Measurements from ENCODE around the gene TNFRSF12A.
"Not testable (repeated sequence)": the region's sequence is repeated elsewhere in the genome, so short reads cannot be mapped to it uniquely, and the experiment has no call there.

Gene TNFRSF12A

DNA sequence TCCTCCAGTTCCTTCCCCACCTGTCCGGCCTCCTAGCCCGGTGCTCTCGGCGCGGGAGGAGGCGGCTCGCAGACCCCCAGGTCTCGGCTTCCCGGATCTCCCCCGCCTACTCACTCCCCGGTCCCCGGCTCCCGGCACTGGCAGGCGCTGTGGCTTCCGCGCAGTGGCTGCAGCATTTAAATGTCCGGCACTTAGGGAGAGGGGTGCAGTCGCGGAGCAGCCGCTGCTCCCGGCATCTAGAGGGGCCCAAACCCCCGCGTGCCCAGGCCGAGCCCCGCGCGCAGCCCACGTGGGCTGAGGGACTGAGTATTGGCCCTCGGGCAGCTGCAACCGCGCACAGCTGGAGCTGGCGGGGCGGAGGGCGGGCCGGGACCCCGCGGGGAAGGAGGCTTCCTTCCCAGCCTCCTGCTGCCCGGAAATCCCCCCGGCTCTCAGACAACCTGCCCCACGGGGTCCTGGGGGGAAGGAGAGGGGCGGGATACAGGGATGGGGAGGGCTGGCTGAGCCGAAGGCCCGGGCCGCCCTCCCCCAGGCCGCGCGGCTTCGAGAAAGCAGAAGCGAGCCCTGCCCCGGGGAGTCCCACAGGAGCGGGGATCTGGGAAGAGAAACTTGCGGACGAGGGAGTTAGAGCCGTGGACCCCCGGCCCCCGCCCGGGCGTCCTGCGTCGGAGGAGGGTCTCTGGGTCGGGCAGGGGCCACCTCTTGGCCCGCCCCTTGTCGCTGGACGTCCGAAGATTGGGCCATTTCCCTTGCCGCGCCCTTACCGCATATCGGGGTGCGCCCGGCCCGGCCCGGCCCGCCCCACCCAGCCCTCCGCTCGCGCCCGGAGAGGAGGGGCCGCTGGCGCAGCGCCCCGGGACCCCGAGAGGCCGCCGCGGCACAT, 25.8 kb downstream of the TNFRSF12A start, which contains the start of gene MMP25:
TSS of gene MMP25 (plus strand) at position 804 of the 883 bp plus-strand sequence. CDS start 357 bp downstream, outside the sequence.
- DNase-seq (ENCODE audit: low spot score) = peak; percentile 84
- TF ChIP-seq, protein P1, sequence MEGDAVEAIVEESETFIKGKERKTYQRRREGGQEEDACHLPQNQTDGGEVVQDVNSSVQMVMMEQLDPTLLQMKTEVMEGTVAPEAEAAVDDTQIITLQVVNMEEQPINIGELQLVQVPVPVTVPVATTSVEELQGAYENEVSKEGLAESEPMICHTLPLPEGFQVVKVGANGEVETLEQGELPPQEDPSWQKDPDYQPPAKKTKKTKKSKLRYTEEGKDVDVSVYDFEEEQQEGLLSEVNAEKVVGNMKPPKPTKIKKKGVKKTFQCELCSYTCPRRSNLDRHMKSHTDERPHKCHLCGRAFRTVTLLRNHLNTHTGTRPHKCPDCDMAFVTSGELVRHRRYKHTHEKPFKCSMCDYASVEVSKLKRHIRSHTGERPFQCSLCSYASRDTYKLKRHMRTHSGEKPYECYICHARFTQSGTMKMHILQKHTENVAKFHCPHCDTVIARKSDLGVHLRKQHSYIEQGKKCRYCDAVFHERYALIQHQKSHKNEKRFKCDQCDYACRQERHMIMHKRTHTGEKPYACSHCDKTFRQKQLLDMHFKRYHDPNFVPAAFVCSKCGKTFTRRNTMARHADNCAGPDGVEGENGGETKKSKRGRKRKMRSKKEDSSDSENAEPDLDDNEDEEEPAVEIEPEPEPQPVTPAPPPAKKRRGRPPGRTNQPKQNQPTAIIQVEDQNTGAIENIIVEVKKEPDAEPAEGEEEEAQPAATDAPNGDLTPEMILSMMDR (IDR thresholded peaks at IDR 0.05; ENCODE audit: extremely low read depth, missing control alignments) = no peak

DNA sequence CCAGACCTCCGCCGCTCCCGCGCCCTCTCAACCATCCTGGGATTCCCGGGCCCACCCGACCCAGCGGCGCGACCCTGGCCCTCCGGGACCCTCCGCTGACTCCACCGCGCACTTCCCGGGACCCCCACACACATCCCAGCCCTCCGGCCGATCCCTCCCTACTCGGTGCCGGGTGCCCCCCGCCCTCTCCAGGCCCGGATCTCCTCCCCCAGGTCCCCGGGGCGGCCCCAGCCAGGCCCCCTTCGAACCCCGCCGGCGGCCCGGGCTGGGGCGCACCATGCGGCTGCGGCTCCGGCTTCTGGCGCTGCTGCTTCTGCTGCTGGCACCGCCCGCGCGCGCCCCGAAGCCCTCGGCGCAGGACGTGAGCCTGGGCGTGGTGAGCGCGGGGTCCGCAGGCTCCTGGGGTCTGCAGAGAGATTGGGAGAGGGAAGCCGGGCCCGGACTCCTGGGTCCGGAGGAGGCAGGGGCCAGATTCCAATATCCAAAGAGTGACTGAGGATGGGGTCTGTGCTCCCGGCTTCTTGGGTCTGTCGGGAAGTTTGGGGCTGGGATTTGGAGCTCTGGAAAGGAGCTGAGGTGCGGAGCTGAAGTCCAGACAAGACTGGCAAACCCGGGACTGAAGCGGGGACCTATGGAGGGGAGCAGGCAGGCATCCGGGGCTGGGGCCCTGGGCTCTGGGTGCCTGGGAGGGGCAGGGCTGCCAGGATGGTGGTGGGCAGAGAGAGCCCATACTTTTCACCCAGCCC, 26.6 kb downstream of the TNFRSF12A start:
- DNase-seq (ENCODE audit: low spot score) = peak; percentile 74
- TF ChIP-seq, protein P1 (IDR thresholded peaks at IDR 0.05; ENCODE audit: extremely low read depth, missing control alignments) = no peak

DNA sequence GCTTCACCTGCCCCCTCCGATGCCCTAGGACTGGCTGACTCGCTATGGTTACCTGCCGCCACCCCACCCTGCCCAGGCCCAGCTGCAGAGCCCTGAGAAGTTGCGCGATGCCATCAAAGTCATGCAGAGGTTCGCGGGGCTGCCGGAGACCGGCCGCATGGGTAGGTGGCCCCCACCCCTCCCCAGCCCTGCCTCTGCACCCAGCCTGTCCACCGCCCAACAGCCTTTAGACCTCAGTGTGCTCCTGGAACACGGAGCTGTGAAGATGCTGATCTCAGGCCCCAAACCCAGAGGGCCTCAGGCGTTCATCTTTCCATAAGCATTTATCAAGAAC, 27.2 kb downstream of the TNFRSF12A start:
- TF ChIP-seq, protein P1 (IDR thresholded peaks at IDR 0.05; ENCODE audit: extremely low read depth, missing control alignments) = no peak
- DNase-seq (ENCODE audit: low spot score) = no peak

- TF ChIP-seq, protein P1 (IDR thresholded peaks at IDR 0.05; ENCODE audit: extremely low read depth, missing control alignments) = no peak
- no peak for DNase-seq (ENCODE audit: low spot score)
Measured at GRCh38 chr16:3049921-3050481, 29.8 kb downstream of the TNFRSF12A start.

GRCh38 chr16:3050487-3050886, 30.3 kb downstream of the TNFRSF12A start:
- TF ChIP-seq, protein P1 (IDR thresholded peaks at IDR 0.05; ENCODE audit: extremely low read depth, missing control alignments) = no peak
- no peak for DNase-seq (ENCODE audit: low spot score)

DNA sequence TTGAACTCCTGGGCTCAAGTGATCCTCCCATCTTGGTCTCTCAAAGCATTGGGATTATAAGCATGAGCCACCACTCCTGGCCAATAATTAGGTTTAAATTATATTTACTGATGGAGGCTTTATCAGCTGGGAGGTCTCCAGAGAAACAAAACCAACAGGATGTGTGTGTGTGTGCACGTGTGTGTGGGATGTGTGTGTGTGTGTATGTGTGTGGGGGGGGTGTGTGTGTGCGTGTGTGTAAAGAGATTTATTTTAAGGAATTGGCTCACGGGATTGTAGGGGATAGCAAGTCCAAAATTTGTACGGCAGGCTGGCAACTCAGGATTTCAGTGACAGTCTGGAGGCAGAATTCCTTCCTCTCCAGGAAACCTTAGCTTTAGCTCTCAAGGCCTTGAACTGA, 30.8 kb downstream of the TNFRSF12A start:
- DNase-seq (ENCODE audit: low spot score) = no peak
- TF ChIP-seq, protein P1 (IDR thresholded peaks at IDR 0.05; ENCODE audit: extremely low read depth, missing control alignments) = no peak

DNA sequence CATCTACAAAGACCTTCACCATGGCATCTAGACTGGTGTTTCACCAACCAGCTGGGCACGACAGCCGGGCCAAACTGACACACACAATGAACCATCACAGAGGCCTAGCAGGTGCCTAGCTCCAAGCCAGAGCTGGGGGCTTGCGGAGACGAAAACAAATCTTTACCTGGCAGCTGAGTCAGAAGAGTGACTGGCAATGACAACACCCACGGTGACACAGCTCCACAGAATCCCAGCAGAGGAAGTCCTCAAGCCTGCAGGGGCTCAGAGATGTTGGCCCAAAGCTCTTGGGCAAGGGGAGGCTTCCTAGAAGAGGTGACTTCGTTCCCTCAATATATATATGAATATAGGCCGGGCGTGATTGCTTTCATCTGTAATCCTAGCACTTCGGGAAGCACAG, 31.3 kb downstream of the TNFRSF12A start:
- TF ChIP-seq, protein P1 (IDR thresholded peaks at IDR 0.05; ENCODE audit: extremely low read depth, missing control alignments) = no peak
- no peak for DNase-seq (ENCODE audit: low spot score)

GRCh38 chr16:3052571-3053329, 32.6 kb downstream of the TNFRSF12A start:
- DNase-seq (ENCODE audit: low spot score) = not testable (repeated sequence)

DNA sequence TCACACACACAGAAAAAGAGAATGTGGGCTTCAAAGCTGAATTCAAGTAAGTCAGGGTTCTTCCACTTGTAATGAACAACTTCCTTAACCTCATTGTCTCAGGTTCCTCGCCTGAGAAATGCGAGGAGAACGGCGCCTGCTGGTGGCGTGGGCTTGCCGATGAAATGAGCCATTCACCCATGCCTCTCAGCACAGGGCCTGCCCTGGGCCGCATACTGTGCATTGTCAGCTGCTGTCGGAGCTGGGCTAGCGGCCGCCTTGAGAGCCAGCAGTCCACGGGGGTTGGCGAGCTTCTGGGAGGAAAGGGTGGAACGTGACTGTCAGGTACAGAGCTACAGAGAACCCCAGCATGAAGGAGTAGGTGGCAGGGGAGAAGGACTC, 33.2 kb downstream of the TNFRSF12A start:
- DNase-seq (ENCODE audit: low spot score) = not testable (repeated sequence)

Data from GM20000 (cell line).